ENCODE data around the gene UPK1A. TPM values are rescaled to one million over a fixed set of nuclear protein-coding genes. Genes with fewer than 3 reads are reported as not detected.
A peak's percentile ranks its signal among the peaks of the same experiment; 100 is the strongest.

UPK1A gene
- total RNA-seq, 1 donor from 2014 or later = not detected

DNA sequence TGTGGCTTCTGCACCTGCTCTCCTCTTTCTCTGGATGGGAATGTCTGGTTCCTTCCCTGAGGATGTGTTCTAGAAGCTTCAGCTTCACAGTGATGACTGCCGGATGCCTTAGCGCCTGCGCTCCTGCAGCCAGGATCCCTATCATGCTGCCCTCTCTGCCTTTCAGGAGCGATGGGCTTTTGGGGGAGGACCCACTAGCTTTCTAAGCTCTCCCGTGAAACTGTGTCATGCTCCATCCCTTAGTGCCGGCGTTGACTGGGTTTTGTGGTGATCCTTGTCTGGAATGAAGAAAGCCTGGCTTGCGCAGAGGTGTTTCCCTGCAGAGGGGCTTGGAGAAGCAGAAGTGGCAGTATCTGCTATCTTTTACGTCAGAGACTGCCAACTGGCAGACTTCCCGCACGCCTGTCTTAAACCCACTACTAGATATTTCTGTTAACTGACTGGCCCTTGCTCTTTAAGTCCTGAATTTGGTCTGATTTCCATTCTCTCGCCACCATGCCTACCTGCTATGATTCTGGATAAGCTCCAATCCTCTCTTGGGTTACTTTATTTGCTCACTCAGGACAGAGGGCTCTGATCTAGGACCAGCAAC, 47.7 kb downstream of the UPK1A start:
- no peaks in the 10 kb centered on the region for H3K36me3 ChIP-seq
- no peak for DNase-seq
- H3K4me3 ChIP-seq = no peak overlapping the region
- no peaks in the 10 kb centered on the region for H3K9me3 ChIP-seq (replicated peaks)
- H3K4me1 ChIP-seq = peaks cover 30% of the 10 kb centered on the region
- intact Hi-C loops (cut with micrococcal nuclease) = no loop called here
- TF ChIP-seq CTCF (IDR thresholded peaks at IDR 0.05; ENCODE audit: borderline replicate concordance) = no peak
- no peaks in the 10 kb centered on the region for H3K27me3 ChIP-seq (ENCODE audit: low read depth)
- no peak overlapping the region for H3K27ac ChIP-seq (replicated peaks)

GRCh38 chr19:35714601-35715354, 48.5 kb downstream of the UPK1A start:
- peaks cover 38% of the 10 kb centered on the region for H3K4me1 ChIP-seq
- no peak overlapping the region for H3K4me3 ChIP-seq
- no peak overlapping the region for H3K27ac ChIP-seq (replicated peaks)
- intact Hi-C loops (cut with micrococcal nuclease) = no loop called here
- no peaks in the 10 kb centered on the region for H3K27me3 ChIP-seq (ENCODE audit: low read depth)
- no peak for DNase-seq
- H3K9me3 ChIP-seq (replicated peaks) = no peaks in the 10 kb centered on the region
- TF ChIP-seq CTCF (IDR thresholded peaks at IDR 0.05; ENCODE audit: borderline replicate concordance) = no peak
- peaks cover 1% of the 10 kb centered on the region for H3K36me3 ChIP-seq

GRCh38 chr19:35715355-35715809, 49.1 kb downstream of the UPK1A start:
- no peak for TF ChIP-seq CTCF (IDR thresholded peaks at IDR 0.05; ENCODE audit: borderline replicate concordance)
- Histone ChIP-seq H3K27ac (replicated peaks) (peak overlapping the region; percentile 95), H3K27me3 (ENCODE audit: low read depth) (no peaks in the 10 kb centered on the region), H3K4me1 (peaks cover 43% of the 10 kb centered on the region), H3K4me3 (peak overlapping the region; percentile 96), H3K9me3 (replicated peaks) (no peaks in the 10 kb centered on the region), H3K36me3 (peaks cover 7% of the 10 kb centered on the region)
- intact Hi-C loops (cut with micrococcal nuclease) = no loop called here
- DNase-seq = no peak

- intact Hi-C loops (cut with micrococcal nuclease) = loop anchor here (2.0 kb wide), 1 partner anchor 19 kb away; no protein-coding TSS in a partner anchor
- H3K36me3 ChIP-seq = peaks cover 14% of the 10 kb centered on the region
- TF ChIP-seq CTCF (IDR thresholded peaks at IDR 0.05; ENCODE audit: borderline replicate concordance) = no peak
- peak; percentile 70 for DNase-seq
- peak overlapping the region; percentile 95 for H3K27ac ChIP-seq (replicated peaks)
- no peaks in the 10 kb centered on the region for H3K27me3 ChIP-seq (ENCODE audit: low read depth)
- peak overlapping the region; percentile 96 for H3K4me3 ChIP-seq
- peaks cover 43% of the 10 kb centered on the region for H3K4me1 ChIP-seq
- H3K9me3 ChIP-seq (replicated peaks) = no peaks in the 10 kb centered on the region
Measured at GRCh38 chr19:35715981-35716800, 49.9 kb downstream of the UPK1A start.
